ENCODE data around the gene NHLRC1.

NHLRC1 gene

DNA sequence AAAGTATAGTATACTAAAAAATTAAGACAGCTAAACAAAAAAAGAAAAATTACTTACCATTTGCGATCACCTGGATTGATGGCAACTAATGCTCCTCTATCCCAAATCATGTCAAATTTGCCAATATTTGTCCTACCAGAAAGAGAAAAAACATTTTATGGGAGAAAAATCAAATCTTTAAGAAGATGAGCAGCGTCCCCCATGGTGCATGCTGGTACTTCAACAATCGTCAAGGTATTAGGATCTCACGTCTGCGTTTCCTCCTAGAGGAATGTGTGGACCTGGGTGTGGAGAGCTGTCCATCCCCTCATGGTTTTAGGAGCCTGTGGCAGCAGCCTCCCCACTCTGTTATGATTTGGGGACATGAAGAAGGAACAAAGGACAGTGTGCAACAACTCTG lies 16.4 kb upstream of the NHLRC1 start:
- DNase-seq, result no peak

DNA sequence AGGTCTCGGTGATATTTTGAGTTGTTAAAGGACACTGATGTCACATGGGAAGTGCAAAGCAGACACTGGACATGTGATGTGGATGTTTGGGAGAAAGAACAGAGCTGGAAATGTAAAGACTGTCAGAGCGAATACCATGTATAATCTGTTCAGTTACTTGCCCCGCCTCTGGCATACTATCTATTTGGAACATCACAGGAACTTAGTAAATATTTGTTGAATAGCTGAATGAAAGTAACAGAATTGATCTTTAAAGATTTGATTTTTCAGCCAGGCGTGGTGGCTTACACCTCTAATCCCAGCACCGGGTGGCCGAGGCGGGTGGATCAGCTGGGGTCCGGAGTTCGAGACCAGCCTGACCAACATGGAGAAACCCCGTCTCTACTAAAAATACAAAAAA lies 13.8 kb upstream of the NHLRC1 start:
- DNase-seq, result no peak

DNA sequence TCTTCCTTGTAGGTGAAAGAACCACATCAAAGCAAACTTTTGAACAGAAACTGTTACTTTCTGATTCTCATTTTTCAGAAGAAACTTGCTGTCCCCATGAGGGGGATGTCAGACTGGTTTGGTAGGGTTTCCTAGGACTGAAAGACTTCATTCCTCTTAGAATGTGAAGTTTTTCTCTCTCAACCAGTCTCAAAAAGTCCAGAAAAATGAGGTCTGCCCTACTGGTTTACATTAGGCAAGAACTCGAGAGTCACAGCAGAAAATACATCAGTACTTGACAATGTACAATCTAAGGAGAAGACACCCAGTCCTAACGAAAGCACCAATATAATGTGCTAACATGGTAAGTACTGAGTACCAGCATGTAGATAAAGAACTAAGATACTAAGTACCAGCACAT lies 12.7 kb upstream of the NHLRC1 start:
- no peak for DNase-seq

DNA sequence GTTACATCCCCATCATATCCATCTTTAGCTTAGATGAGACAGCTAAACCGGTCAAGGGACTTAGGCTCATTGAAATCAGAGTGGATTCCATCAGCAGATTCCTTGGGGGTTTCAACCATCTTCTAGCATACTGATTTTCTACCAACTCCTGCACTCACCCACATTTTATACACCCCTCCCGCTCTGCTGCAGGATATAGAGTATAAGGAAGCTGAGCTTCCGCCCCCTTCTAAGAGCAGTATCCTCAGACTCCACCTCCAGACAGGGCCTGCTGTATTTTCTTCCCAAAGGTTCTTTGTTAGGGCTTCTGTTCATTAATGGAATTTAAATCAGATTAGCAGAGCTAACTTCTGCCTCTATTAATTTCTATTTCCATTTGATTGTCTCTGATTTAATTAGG lies 9.9 kb upstream of the NHLRC1 start:
- no peak for DNase-seq

DNA sequence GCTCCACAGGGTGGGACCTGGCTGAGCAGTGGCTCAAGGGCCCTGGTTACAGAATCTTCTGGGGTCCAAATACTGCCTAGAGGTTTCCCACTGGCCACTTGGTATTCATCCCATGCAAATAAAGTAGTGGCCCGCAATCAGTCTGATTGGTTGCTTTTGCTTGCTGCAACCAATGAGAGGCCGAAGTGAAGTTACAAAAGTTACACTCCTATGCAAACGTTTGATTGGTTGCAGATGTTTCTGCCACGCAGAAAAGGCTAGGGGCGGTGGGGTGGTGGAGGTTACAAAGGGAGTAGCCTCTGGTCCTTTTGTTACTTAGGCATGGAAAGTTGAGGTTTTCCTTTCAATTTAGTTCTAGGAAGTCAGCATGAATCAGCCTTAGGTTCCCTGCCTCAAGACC lies 3.6 kb upstream of the NHLRC1 start:
- DNase-seq, result peak; percentile 43

DNA sequence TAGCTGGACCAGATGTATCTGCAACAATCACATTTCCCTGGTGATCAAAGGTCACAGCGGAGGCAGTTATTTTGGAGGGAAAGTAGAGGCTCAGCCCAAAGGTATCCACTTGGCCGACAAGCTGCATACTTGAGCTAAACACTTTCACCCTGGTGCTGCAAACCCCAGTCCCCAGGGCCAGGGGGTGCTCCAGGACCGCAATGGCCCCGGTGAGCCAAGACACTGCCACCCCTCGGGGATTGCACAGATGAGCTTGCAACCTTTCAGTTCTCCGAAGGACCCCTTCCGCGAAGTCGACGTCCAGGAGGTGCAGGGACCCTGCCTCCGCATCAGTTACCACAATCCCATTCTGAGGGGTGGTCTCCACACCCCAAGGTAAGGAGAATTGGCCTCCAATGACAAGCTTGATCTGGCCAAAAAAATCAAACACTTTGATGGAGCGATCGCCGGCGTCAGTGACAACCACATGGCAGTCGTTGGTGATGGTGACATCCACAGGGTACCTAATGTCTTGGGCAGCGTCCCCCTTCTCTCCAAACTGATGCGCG lies 823 bp downstream of the NHLRC1 start:
- DNase-seq, result peak; percentile 3

DNA sequence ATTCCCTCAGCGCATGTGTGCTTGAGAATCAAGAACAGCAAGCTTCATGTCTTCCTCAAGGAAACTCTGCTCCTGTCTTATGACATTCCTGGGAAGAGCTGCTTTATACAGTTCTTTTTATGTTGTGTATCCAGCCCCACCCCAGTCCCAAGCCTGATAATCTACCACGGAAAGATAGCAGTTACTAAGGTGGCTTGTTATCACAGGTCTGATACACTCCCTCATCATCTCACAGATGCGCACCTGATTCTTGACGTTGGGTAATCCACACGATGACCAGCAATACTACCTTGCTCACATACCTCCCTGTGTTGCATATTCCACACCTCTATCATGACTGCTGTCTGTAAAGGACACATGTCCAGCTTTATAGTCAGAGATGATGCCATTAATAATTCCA lies 3.2 kb downstream of the NHLRC1 start:
- no peak for DNase-seq

DNA sequence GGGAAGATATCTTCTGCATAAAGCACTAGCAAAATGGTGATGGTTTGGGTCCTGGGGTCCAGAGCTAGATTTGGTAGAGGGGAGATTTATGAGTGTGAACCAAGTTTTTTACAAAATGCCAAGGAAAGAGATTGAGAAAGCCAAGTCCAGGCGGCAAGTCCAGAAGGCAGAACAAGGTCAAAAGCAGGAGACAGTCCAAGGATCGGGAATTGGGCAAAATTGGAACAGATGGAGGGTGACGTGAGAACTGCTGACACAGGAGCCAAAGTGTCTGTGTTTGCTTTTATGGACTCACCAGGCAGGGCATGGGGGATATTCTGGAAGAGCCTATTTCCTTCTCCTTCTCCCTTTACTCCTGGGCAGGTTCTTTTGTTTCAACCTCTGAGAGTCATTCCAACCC lies 4.1 kb downstream of the NHLRC1 start:
- no peak for DNase-seq

DNA sequence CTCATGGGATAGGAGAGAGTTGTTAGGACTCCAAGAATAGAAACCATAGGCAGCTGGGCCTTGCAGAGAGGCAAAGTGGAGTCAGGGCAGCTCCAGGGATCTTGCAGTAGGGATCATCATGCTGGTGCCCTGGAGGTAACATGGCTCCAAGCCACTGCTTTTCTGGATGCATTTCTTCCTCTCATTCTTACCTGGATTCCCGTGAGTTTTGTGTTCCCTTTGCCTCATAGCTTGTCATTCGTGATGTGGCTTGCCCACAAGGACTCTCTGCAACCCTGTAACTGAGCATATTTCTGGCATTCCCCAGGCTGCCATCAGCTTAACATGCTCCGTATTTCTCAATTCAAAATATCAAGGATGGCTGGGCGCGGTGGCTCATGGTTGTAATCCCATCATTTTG lies 5.3 kb downstream of the NHLRC1 start:
- no peak for DNase-seq

DNA sequence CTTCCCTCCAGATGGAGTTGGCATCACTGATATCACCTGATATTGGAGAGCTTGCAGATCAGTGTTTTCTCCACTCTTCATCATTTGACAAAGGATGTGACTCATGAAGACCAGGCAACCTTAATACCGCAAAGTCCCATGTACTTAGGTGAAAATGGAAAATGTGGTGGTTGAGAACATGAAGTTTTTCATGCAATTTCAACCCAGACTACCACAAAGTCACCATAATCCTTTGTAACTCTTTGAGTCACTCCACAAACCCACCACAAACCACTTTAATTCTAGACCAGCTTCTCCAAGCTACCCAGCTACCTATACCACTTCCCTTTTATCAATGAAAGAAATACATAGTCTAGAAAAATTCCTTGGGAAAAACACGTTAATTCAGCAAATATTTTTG lies 7.1 kb downstream of the NHLRC1 start:
- DNase-seq, result no peak

DNA sequence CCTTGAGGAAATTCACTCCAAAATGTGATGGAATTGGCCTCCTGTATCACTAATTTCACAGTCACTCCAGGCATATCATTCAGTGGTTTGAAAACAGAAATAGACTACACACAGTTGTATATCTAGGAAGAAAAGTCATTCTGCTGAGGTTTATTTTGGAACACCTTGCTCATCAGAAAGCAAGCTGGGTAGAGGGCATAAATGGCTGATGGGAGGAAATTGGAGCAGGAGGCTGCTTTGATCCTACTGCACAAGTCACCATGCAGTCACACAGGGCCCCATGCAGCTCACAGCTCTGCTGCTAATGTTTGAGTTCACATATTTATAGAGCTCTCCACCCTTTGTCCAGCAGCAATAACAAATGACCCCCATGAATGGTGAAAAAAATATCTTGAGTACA lies 12.3 kb downstream of the NHLRC1 start:
- DNase-seq, result no peak

DNA sequence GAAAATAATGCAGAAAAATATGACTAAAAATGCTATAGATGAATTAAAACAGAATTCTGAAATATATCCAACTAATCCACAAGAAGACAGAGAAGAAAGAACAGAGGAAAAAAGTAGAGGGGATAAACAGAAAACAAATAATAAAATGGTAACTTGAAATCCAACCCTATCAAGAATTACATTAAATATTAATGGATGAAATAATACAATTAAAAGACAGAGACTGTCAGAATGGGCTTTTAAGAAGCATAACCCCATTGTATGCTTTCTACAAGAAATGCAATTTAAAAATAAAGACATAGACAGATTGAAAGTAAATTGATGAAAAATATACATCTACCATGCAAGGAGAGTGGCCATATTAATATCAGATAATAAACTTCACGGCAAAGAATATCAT lies 15.4 kb downstream of the NHLRC1 start:
- no peak for DNase-seq

DNA sequence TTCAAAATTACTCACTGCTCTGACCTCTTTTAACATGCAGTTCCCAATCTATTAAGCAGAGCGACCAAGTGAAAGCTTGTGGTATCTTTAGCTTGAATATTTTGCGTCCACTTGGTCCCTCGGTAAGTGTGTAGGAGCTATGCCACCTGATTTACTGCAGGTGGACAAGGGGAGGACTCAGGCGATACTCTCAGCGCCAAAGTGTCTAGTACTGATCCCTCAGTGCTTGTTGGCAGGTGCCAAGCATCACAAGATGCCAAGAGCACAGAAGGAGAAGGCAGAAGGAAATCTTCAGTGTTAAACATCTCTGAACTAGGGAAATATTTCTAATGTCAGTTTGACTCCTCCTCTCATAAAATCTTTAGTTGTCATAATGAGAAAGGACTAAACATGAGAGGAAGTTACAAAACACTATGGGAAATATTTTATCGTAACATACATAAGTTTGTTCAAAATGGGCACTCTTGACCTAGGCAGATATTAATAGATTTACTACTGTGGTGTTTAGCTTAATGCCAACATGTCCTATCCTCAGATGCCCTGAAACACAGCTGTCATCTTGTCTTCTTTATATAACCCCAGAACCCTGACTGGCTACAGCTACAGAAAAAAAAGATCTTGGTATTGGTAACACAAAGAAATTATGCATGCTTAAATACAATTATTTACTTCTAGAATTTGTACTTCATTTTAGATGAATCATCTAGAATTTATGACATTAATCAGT lies 19.5 kb downstream of the NHLRC1 start:
- no peak for DNase-seq

DNA sequence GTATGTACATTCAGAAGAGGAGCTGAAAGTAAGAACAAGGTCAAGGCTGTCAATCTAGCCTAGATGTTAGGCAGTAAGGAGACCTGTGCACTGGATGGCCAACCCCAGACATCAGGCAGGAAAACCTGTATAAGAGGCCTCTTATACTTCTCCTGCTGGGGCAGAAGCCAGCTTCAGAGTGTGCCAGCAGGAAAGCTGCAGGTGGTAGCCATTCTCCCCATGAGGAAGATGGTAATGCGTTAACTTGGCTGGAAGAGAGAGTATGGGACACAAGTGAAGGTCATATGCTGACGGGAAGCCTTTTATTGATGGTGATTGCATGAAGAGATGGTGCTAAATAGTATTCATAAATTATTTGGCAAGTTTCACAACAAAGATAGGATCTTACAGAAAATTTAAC lies 20.6 kb downstream of the NHLRC1 start:
- no peak for DNase-seq

DNA sequence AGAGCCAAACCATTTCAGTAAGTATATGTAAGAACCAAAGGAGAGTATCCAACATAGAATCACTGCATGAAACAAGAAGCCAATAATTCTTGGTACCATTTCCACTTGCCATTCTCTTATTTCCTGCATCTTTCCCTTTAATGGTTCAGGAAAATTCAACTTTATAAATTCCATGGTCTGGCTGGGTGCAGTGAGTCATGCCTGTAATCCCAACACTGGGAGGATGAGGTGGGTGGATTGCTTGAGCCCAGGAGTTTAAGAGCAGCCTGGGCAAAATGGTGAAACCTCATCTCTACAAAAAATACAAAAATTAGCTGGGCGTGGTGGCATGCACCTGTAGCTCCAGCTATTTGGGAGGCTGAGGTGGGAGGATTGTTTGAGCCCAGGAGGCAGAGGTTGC lies 21.2 kb downstream of the NHLRC1 start:
- DNase-seq, result peak; percentile 42

DNA sequence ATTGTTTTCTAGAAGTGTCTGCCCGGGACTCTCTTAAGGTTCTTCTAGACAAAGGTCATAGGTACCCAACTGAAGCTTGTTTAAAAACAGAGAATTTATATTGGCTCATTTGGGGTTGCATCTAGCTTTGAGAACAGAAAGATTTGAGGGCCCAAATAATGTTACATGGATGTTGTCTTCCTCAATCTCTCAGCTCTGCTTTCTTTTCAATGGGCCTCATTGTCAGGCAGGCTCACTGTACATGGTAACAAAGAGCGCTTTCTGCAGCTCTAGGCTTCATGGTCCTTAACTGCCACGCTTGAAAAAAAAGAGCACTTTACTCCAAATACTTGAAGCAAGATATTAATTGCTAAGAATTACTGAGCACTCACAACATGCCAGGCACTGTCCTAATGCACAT lies 22.2 kb downstream of the NHLRC1 start:
- DNase-seq, result no peak

DNA sequence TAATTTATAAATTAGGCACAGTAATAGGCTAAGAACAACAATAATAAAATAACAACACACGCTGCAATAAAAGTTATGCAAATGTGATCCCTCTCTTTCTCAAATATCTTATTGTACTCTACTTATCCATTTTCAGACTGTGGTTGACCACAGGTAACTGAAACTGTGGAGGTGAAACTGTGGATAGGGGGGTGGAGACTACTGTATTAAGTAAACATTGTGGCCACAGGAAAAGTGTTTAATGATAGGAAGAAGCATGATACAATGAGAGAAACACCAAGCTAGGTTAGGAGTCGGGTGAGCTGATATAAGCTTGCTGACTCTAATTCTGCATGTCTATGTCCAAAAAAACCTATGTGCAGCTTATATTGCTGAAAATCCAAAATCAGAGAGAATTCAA lies 23.0 kb downstream of the NHLRC1 start:
- DNase-seq, result no peak

DNA sequence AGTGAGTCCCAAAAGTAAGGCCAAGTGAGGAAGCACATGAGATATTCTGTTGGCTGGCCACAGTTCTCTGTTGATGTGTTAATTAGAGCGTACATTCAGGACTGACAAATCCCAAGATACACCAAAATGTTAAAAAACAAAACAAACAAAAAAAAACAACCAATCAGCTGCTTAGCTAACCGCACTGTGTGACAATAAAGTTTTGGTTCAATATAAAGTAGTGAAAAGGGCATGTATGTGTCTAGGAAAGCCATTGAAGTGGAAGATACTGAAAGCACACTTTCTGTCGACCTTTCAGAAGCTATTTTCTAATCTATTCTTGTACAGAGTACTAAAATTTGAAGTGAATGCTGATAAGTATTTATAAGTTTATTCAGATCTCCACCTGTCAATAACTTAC lies 26.1 kb downstream of the NHLRC1 start:
- DNase-seq, result no peak

DNA sequence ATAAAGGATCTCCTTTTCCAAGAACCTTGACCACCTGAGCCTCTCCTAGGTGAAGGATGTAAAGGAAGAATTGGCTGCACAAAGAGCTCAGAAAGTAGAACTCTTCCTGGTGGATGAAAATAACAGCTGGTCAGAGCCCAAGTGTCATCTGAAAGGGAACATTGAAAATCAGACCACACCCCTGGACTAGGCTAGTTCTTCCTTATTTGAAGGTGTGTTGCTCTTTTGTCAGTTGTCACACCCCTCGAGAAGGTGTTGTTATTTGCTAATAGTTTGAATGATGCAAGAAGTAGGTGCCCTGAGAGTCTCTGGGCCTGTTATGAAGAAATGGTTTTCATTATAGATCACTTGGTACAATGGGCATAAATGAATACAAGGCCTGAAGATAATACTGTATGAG lies 31.1 kb downstream of the NHLRC1 start:
- DNase-seq, result no peak

DNA sequence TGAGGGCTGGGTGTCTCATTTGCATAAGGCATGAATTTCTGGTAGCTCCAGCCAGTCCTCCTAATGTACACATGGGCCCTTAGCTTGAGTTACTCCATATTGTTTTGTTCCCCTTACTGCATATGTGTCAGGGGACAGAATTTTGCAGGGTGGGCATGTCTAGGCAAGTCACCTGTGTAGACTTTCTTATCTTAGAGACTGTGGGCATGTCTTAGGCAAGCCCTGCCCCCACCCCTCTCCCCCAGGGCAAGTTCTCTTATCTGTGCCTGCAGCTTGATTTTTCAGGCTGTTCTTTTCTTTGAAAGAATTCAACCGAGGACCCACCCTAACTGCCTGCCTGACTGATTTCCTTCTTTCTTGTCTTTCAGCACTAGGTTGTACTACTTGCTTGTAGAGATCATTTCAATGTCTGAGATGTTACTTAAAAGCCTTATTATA lies 32.1 kb downstream of the NHLRC1 start:
- DNase-seq, result no peak

DNA sequence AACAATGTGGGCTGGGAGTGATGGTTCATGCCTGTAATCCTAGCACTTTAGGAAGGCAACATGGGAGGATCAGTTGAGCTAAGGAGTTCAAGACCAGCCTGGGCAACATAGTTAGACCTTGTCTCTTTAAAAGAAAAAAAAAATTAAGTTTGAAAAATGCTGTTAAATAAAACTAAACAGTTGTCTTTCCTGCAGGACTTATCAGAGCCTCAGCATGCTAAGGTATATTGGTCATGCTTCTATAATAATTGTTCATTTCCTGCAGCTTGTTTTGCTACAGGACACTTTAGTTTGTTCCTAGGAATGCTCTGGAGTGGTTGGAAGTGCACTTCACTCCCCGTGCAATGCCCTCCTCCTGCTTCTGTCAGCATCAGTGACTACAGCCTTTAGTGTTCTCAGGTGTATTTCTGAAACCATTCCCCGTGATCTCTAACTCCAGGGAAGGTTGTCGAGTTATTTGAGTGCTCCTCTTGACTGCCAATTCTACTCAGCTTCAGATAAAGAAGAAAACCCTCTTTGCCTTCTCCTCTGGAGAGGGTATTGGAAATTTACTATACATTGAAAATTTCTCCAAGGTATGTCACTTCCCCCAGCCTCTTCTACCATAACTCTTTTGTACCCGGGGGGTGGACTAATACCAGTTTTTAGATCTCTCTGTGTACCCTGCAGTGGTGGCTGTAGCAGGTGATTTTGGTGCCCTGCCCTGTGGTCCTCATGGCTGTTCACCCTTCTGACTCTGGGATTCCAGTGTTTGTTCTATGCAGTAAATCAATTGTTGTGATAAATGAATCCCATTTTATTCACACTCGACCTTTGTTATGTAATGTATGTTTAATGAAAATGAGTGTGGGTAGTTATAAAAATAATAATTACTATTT lies 33.8 kb downstream of the NHLRC1 start:
- DNase-seq, result no peak

DNA sequence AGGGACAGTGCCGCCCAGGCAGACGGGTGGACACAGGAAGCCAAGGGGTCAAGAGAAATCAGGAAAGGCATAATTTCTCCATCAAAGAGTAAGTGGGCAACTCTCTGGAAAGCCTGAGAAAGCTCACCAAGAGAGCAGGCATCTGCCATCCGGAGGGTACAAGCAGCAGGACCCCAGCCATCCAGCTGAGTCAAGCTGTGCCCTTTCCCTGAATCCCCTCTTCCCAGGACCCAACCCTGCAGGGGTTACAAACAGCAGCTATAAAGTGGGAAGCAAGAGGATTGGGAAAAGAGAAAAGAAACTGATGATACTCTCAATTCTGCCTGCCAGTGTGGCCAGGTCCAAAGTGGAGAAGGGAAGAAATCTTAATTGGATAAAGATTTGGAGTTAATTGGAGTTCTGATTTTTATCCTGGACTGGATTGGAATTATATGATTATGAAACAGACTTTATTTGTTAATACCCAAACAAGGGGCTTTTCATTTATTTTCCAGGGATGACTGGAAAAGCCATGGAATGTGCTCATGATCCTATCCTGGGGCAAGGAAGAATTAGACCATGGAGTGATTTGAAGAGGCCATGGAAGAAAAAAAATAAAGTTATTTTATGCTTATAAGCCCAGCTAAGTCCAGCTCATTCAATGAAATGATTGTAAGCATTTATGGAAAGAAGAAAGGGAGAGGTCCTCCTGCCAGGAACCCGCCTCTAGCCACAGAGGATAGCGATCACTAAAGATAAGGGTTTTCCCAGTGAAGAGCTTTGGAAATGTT lies 34.9 kb downstream of the NHLRC1 start:
- DNase-seq, result no peak

DNA sequence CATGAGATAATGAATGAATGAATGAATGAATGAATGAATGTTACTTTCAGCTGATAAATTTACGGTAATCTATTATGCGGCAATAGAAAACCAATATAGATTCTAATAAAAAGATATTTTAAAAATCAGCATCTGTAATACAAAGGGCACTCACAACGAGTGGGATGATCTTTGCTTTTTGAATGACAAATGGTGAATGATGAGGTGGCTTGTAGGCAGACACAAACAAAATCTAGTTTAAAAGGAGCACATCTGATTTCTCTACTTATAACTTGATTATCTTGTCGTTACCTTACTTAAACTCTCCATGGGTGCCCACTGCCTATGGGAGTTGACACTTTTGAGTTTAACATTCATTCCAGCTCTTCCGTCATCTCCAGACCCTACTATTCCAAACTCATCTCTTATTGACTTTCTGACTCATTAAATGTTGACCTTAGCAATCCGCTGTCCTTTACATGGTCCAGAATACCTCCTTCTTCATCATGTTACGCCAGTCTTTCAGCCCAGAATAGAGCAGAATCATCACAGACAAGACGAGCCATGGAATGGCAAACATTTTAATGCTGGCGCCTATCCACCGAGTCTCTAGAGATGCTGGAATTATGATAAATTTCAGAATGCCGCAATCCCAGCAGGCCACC lies 41.3 kb downstream of the NHLRC1 start:
- peak; percentile 63 for DNase-seq

Data from fibroblast of skin of scalp (primary cell).